ENCODE measurements around the gene NEUROG1.

GRCh38 chr5:135521964-135522363 is 13.8 kb downstream of the NEUROG1 start:
- TF ChIP-seq RBM22 (optimal IDR thresholded peaks at IDR 0.05; ENCODE audit: low read length) (no peak), ATF1 (CRISPR knock-in tag; IDR thresholded peaks at IDR 0.05) (no peak), FOXO4 (CRISPR knock-in tag; conservative IDR thresholded peaks at IDR 0.05) (no peak), RNF2 (conservative IDR thresholded peaks at IDR 0.05; ENCODE audit: low read depth) (no peak), NFE2L2 (IDR thresholded peaks at IDR 0.05; ENCODE audit: low read length) (no peak), NR2F2 (IDR thresholded peaks at IDR 0.05; ENCODE audit: borderline replicate concordance, low read depth) (no peak), GTF2F1 (IDR thresholded peaks at IDR 0.05; ENCODE audit: low read length) (no peak), TEAD2 (CRISPR knock-in tag; IDR thresholded peaks at IDR 0.05) (no peak), ZNF557 (CRISPR knock-in tag; IDR thresholded peaks at IDR 0.05) (no peak), REPIN1 (CRISPR knock-in tag; IDR thresholded peaks at IDR 0.05; ENCODE audit: borderline replicate concordance, low read depth) (no peak), KDM3A (CRISPR knock-in tag; IDR thresholded peaks at IDR 0.05; ENCODE audit: low read depth) (no peak), ELK4 (CRISPR knock-in tag; IDR thresholded peaks at IDR 0.05; ENCODE audit: borderline replicate concordance) (no peak), POLR2A (IDR thresholded peaks at IDR 0.05; ENCODE audit: insufficient read depth in 1 of 2, low read depth in 2 of 2, low read length in 2 of 2) (no peak)
